Stimulated activated effector memory CD8-positive, alpha-beta T cell treated with anti-CD3 and anti-CD28 coated beads, Interleukin-12 subunit alpha, Interleukin-12 subunit beta, amount 100 ng/mL, for 72 hours (primary cell): ENCODE measurements around the gene MDK.

ENCODE experiments used
- ATAC-seq: fragments of 150-1000 bp; cut with Tn5 transposase; 2 replicates; pipeline ENCODE4 v1.10.0; 2021
- DNase-seq, 2 donors: peaks; one replicate each; pipeline ENCODE4 v3.0.0; 2021 to 2022; ENCODE audit warnings: low spot score in 2 of 2
- H3K27ac Mint-ChIP-seq: one replicate; pipeline ENCODE4 v1.8.0; 2022; ENCODE audit warnings: mild to moderate bottlenecking, mixed read lengths
- H3K36me3 Mint-ChIP-seq: one replicate; pipeline ENCODE4 v1.8.0; 2022; ENCODE audit warnings: mild to moderate bottlenecking, mixed read lengths
- H3K4me1 Mint-ChIP-seq: one replicate; pipeline ENCODE4 v1.8.0; 2022; ENCODE audit warnings: mixed read lengths
- H3K4me3 Mint-ChIP-seq: one replicate; pipeline ENCODE4 v1.8.0; 2022; ENCODE audit warnings: mild to moderate bottlenecking, mixed read lengths
- H3K9me3 Mint-ChIP-seq: one replicate; pipeline ENCODE4 v1.8.0; 2022; ENCODE audit warnings: mixed read lengths

The MDK gene

GRCh38 chr11:46381048-46381818, at the start of gene MDK:
Gene MDK (plus strand): TSS chr11:46381669. CDS start chr11:46382058, 389 bp downstream.
- Mint-ChIP-seq H3K9me3 (no peaks in the 10 kb centered on the region), H3K27ac (peak within 1 kb of the TSS; percentile 45), H3K4me1 (peaks cover 25% of the 10 kb centered on the region), H3K4me3 (peak within 1 kb of the TSS; percentile 68), H3K36me3 (peaks cover 39% of the 10 kb centered on the region)
- ATAC-seq = peak; percentile 35
- peak in 1 of 2 donors; percentile 70 for DNase-seq

DNA sequence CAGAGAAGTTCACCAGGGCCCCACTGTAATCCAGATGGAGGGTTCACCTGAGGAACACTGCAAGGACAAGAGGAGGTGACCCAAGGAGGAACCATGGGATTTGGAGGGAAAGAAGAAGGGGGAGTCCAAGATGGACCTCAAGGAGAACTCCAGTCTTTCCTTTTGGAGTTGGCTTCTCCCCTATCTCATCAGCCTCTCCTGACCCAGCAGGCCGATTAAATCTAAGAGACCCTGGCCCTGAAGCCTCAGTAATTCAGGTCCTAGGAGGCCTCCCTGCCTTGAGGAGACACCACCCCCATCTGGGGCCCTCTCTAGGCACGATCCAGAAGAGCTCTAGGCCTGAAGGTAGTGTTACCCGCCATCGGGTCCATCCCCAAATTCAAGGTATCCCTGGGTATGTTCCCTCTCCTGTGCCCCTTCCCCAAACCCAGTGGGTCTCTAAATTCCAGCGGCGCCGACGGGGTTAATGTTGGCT, 49.3 kb upstream of the MDK start:
- no peak overlapping the region for H3K27ac Mint-ChIP-seq
- no peak for ATAC-seq

DNA sequence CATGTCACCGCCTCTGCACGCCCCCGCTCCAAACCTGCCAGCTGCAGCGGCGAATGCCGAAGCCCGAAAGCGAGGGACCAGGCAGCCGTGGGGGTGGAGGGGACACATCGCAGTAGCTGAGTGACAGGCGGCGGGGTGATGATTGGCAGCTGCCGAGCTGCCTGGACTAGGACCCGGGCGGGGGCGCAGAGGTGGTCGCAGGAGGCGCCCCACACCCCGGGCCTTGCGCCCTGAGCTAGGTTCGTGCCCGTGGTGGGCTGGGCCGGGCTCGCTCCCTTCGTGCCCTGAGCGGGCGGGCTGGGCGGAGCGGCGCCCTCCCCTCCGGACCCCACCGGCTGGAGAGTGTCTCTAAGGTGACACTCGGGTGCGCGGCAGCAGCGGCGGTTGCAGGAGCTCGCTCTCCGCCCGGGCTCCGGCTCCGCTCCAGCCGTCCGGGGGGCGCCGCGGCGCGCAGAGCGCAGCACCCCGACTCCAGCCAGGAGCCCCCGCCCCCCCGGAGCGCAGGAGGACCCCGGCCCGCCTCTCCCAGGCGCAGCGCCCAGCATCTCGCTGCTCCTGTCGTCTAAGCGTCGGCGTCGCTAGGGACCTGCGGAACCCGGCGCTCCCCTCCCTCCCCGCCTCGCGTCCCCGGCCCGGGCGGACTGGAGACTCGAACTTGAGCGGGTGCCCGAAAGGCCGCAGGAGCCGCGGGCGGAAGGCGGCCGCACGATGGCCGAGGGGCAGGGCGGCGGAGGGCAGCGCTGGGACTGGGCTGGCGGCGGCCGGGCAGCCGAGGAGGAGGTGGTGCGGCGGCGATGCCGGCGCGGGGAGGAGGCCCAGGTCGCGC, 48.7 kb upstream of the MDK start:
- DNase-seq (peak in 1 of 2 donors; percentile 5), ATAC-seq (peak; percentile 48)
- peaks cover 27% of the 10 kb centered on the region for H3K4me1 Mint-ChIP-seq
- no peak overlapping the region for H3K27ac Mint-ChIP-seq
- no peaks in the 10 kb centered on the region for H3K36me3 Mint-ChIP-seq
- no peaks in the 10 kb centered on the region for H3K9me3 Mint-ChIP-seq
- peak overlapping the region; percentile 14 for H3K4me3 Mint-ChIP-seq

More for the DNA sequence above, 49.3 kb upstream of the MDK start:
- peaks cover 27% of the 10 kb centered on the region for H3K4me1 Mint-ChIP-seq
- peak overlapping the region; percentile 14 for H3K4me3 Mint-ChIP-seq
- H3K36me3 Mint-ChIP-seq = no peaks in the 10 kb centered on the region
- no peaks in the 10 kb centered on the region for H3K9me3 Mint-ChIP-seq
- no peak for DNase-seq

DNA sequence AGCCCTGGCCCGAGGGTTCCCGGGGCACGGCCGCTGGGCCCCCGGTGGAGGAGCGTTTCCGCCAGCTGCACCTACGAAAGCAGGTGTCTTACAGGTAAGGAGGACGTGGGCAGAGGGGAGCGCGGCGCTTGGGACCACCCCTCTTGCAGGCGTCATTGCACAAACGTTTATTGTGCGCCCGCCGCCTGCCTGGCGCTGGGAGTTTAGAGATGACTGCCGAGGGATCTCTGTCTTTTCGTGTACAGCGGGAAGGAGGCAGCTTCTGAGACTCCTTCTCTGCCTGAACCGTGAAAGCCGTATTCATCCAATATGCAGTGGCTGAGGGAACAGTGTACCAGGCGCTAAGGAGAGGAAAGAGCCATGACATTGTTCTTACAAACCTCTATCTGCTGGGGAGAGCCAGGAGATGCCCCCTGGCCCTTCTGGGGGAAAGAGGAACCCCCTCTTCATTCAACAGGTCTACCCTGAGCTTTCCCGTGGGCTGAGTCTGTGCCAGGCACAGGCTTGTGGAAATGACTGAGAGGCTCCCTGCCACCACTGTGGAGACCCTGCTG, 48.0 kb upstream of the MDK start:
- ATAC-seq (peak; percentile 5), DNase-seq (no peak)
- Mint-ChIP-seq H3K4me1 (peaks cover 27% of the 10 kb centered on the region), H3K36me3 (no peaks in the 10 kb centered on the region), H3K4me3 (peak overlapping the region; percentile 14), H3K9me3 (no peaks in the 10 kb centered on the region), H3K27ac (no peak overlapping the region)

DNA sequence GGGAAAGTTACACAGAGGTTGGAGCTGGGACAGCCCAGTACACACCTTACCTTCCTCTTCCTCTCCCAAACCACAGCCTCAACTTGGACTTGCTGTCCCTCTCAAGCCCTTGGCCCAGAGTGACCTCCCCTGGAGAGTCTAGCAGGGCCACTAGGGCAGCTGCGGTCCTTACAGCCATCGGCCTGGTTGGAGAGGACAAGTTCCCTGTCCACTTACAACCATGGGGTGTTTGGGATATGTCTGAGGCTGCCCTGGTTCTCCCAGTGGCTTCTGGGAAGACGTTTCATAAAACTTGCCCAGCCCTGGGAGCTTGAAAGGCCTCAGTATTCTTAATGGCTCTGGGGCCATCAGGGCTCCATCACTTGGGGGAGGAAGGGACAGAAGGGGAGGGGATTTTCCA, 47.3 kb upstream of the MDK start:
- ATAC-seq = no peak
- no peak for DNase-seq
- Mint-ChIP-seq H3K36me3 (no peaks in the 10 kb centered on the region), H3K4me3 (peak overlapping the region; percentile 14), H3K4me1 (peaks cover 27% of the 10 kb centered on the region), H3K9me3 (no peaks in the 10 kb centered on the region), H3K27ac (no peak overlapping the region)

- no peak overlapping the region for H3K27ac Mint-ChIP-seq
- H3K36me3 Mint-ChIP-seq = no peaks in the 10 kb centered on the region
- ATAC-seq (no peak), DNase-seq (no peak)
- H3K4me3 Mint-ChIP-seq = no peak overlapping the region
- no peaks in the 10 kb centered on the region for H3K9me3 Mint-ChIP-seq
- H3K4me1 Mint-ChIP-seq = peaks cover 23% of the 10 kb centered on the region
These were observed 46.2 kb upstream of the MDK start for GRCh38 chr11:46335271-46335670.

- no peak overlapping the region for H3K4me3 Mint-ChIP-seq
These were observed 45.4 kb upstream of the MDK start for GRCh38 chr11:46335890-46336562.

DNA sequence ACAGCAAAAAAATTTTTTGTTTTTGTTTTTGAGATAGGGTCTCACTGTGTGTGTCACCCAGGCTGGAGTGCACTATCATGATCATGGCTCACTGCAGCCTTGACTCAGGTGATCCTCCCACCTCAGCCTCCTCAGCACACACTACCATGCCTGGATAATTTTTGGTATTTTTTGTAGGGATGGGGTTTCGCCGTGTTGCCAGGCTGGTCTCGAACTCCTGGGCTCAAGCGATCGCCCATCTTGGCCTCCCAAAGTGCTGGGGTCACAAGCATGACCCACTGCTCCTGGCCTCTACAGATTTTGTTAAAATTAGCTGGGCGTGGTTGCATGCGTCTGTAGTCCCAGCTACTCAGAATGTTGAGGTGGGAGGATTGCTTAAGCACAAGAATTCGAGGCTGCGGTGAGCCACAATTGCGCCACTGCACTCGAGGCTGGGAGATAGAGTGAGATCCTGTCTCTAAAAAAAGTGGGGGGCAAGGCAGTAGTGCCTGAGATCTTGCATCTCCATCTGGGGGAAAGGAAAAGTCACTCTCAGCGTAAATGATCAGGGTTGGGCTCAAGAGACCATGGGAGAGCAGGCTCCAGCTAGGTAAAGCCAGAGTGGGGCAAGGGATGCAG, 44.8 kb upstream of the MDK start:
- ATAC-seq (no peak), DNase-seq (no peak)
- H3K4me3 Mint-ChIP-seq = no peak overlapping the region
- H3K9me3 Mint-ChIP-seq = no peaks in the 10 kb centered on the region
- H3K36me3 Mint-ChIP-seq = no peaks in the 10 kb centered on the region
- peaks cover 9% of the 10 kb centered on the region for H3K4me1 Mint-ChIP-seq
- no peak overlapping the region for H3K27ac Mint-ChIP-seq

More at GRCh38 chr11:46335890-46336562, 45.4 kb upstream of the MDK start:
- no peaks in the 10 kb centered on the region for H3K36me3 Mint-ChIP-seq
- ATAC-seq (no peak), DNase-seq (no peak)
- no peaks in the 10 kb centered on the region for H3K9me3 Mint-ChIP-seq
- peaks cover 16% of the 10 kb centered on the region for H3K4me1 Mint-ChIP-seq
- no peak overlapping the region for H3K27ac Mint-ChIP-seq

- ATAC-seq (no peak), DNase-seq (no peak)
- H3K4me1 Mint-ChIP-seq = peaks cover 6% of the 10 kb centered on the region
- H3K36me3 Mint-ChIP-seq = no peaks in the 10 kb centered on the region
- no peak overlapping the region for H3K27ac Mint-ChIP-seq
- H3K9me3 Mint-ChIP-seq = no peaks in the 10 kb centered on the region
- no peak overlapping the region for H3K4me3 Mint-ChIP-seq
These were observed 43.7 kb upstream of the MDK start for GRCh38 chr11:46337626-46338345.

DNA sequence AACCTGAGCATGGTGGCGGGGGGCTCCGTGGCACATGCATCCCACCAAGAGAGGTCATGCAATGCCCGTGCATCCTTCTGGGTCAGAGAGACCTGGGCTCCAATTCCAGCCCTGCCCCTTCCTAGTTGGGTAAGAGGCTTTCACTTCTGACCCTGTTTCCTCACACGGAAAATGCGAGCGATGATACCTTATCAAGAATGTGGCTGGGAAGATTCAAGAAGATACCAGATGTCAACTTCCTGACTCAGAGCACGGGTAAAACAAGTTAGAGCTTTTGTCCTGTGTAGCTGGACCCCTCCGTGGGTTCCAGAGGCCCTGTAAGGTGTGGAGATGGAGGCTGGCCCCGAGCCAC, 42.9 kb upstream of the MDK start:
- H3K4me3 Mint-ChIP-seq = no peak overlapping the region
- no peak overlapping the region for H3K27ac Mint-ChIP-seq
- no peak for ATAC-seq
- no peaks in the 10 kb centered on the region for H3K36me3 Mint-ChIP-seq
- no peak for DNase-seq
- no peaks in the 10 kb centered on the region for H3K9me3 Mint-ChIP-seq
- H3K4me1 Mint-ChIP-seq = peaks cover 1% of the 10 kb centered on the region

DNA sequence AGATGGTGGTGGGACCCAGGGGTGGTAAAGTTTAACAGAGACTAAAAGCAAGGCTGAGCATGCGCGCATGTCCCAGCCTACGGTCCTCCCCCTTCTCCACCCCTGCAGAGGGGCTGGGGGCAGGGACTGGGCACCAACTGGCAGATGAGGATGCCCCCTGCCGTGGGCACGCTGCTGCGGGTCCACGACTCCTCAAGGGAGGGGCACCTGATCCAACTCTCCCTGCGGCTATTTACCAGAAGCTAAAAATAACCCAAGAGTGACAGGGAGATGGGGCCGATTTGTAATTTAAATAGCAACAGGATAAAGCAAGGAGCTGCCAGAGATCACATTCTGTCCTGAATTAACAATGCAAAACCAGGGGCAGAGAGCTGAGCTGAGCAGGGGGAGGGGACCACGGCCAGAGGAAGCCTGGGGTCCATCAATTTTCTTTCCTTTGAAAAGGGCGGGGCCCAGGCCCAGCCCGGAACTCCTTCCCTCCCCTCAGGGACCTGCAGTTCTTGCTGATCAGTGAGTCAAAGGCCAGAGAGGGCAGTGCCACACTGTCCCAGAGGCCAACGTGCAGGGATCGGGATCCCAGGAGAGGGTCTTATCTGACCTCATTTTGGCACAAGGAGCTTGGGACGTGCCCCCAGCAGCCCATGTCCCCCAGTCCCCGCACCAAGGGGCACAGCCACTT, 42.3 kb upstream of the MDK start:
- ATAC-seq (no peak), DNase-seq (no peak)
- H3K4me3 Mint-ChIP-seq = no peak overlapping the region
- no peaks in the 10 kb centered on the region for H3K4me1 Mint-ChIP-seq
- no peaks in the 10 kb centered on the region for H3K36me3 Mint-ChIP-seq
- no peaks in the 10 kb centered on the region for H3K9me3 Mint-ChIP-seq
- H3K27ac Mint-ChIP-seq = no peak overlapping the region

- Mint-ChIP-seq H3K36me3 (no peaks in the 10 kb centered on the region), H3K4me3 (no peak overlapping the region), H3K9me3 (no peaks in the 10 kb centered on the region), H3K4me1 (peaks cover 2% of the 10 kb centered on the region), H3K27ac (no peak overlapping the region)
- DNase-seq (no peak), ATAC-seq (no peak)
These were observed 41.7 kb upstream of the MDK start for GRCh38 chr11:46339816-46340215.

GRCh38 chr11:46341454-46341853, 40.0 kb upstream of the MDK start:
- Mint-ChIP-seq H3K27ac (no peak overlapping the region), H3K4me1 (peaks cover 19% of the 10 kb centered on the region), H3K36me3 (no peaks in the 10 kb centered on the region), H3K9me3 (no peaks in the 10 kb centered on the region), H3K4me3 (no peak overlapping the region)
- ATAC-seq = no peak
- DNase-seq = no peak

GRCh38 chr11:46342239-46342638, 39.2 kb upstream of the MDK start:
- ATAC-seq = no peak
- no peak overlapping the region for H3K4me3 Mint-ChIP-seq
- no peak overlapping the region for H3K27ac Mint-ChIP-seq
- no peaks in the 10 kb centered on the region for H3K9me3 Mint-ChIP-seq
- peaks cover 4% of the 10 kb centered on the region for H3K36me3 Mint-ChIP-seq
- H3K4me1 Mint-ChIP-seq = peaks cover 25% of the 10 kb centered on the region
- DNase-seq = no peak
